Measurements from ENCODE around the gene AGTR2. TPM values are rescaled to one million over a fixed set of nuclear protein-coding genes. Genes with fewer than 3 reads are reported as not detected.

AGTR2 gene
- total RNA-seq, result not detected in 2 replicates

DNA sequence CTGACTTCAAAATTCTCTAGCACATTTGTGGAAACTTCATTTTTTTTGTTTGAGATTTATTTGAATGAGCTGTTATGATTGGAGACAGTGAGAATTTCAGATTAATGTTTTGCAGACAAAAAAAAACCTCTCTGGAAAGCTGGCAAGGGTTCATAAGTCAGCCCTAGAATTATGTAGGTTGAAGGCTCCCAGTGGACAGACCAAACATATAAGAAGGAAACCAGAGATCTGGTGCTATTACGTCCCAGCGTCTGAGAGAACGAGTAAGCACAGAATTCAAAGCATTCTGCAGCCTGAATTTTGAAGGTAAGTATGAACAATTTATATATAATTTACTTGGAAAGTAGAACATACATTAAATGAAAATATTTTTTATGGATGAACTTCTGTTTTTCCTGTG is at the start of gene AGTR2:
Gene AGTR2 (plus strand): TSS at position 234 of the 400 bp plus-strand sequence. CDS start 1,537 bp downstream, outside the sequence.

